AG04449 (cell line): ENCODE results near the gene LAMB4.

ENCODE experiments used
- CTCF ChIA-PET: fragments of 350-600 bp; formaldehyde crosslinking; extraction: SDS; loops from one replicate; lab custom pipeline; 2021; ENCODE audit warnings: antibody characterized with exemption; lab: Yijun Ruan, JAX
- POLR2A ChIA-PET: fragments of 400-600, 350-600 bp; formaldehyde crosslinking; extraction: SDS; loops from one replicate; lab custom pipeline; 2020; ENCODE audit warnings: antibody characterized with exemption, inconsistent platforms; lab: Yijun Ruan, JAX
- DNase-seq: peaks from one replicate; pipeline ENCODE4 v3.0.0-alpha.2; 2010; ENCODE audit warnings: low read depth, low spot score
- H3K4me3 ChIP-seq: 2 replicates; pipeline ENCODE4 v1.5.1; 2011; ENCODE audit warnings: low read depth, mild to moderate bottlenecking, control low read depth, low read length
- TF ChIP-seq, protein P1 (sequence below): IDR thresholded peaks from one replicate; pipeline ENCODE4 v1.5.1; 2011; ENCODE audit warnings: mild to moderate bottlenecking, moderate library complexity, low read length, control low read depth, inconsistent platforms; ENCODE audit not compliant: insufficient read depth; ENCODE audit errors: missing control alignments

LAMB4 gene

GRCh38 chr7:108078211-108078673 is 51.9 kb downstream of the LAMB4 start:
- TF ChIP-seq, protein P1, sequence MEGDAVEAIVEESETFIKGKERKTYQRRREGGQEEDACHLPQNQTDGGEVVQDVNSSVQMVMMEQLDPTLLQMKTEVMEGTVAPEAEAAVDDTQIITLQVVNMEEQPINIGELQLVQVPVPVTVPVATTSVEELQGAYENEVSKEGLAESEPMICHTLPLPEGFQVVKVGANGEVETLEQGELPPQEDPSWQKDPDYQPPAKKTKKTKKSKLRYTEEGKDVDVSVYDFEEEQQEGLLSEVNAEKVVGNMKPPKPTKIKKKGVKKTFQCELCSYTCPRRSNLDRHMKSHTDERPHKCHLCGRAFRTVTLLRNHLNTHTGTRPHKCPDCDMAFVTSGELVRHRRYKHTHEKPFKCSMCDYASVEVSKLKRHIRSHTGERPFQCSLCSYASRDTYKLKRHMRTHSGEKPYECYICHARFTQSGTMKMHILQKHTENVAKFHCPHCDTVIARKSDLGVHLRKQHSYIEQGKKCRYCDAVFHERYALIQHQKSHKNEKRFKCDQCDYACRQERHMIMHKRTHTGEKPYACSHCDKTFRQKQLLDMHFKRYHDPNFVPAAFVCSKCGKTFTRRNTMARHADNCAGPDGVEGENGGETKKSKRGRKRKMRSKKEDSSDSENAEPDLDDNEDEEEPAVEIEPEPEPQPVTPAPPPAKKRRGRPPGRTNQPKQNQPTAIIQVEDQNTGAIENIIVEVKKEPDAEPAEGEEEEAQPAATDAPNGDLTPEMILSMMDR = no peak
- CTCF ChIA-PET = interaction anchor here (1.9 kb wide), 1 partner anchor 68 kb away, joined by 6 read pairs; no protein-coding TSS in a partner anchor
- no peak for DNase-seq
- no peak overlapping the region for H3K4me3 ChIP-seq
- POLR2A ChIA-PET = no interaction called here

GRCh38 chr7:108077709-108078108 is 52.5 kb downstream of the LAMB4 start:
- ChIA-PET POLR2A (no interaction called here), CTCF (interaction anchor here (0.7 to 0.9 kb wide), 2 partner anchors 68 to 203 kb away, joined by 3 read pairs; no protein-coding TSS in a partner anchor)
- TF ChIP-seq, protein P1 = no peak

GRCh38 chr7:108076156-108076555 is 54.0 kb downstream of the LAMB4 start:
- ChIA-PET CTCF (no interaction called here), POLR2A (no interaction called here)
- TF ChIP-seq, protein P1 = no peak
- H3K4me3 ChIP-seq = no peak overlapping the region
- DNase-seq = no peak

More at GRCh38 chr7:108077709-108078108, 52.5 kb downstream of the LAMB4 start:
- DNase-seq = no peak
- no peak overlapping the region for H3K4me3 ChIP-seq

- ChIA-PET CTCF (interaction anchor here (1.1 kb wide), 1 partner anchor 8 kb away, joined by 5 read pairs; no protein-coding TSS in a partner anchor), POLR2A (no interaction called here)
- DNase-seq = no peak
- TF ChIP-seq, protein P1 = no peak
- H3K4me3 ChIP-seq = no peak overlapping the region
Measured at GRCh38 chr7:108073305-108074070, 56.7 kb downstream of the LAMB4 start.

- ChIA-PET POLR2A (no interaction called here), CTCF (interaction anchor here (0.8 kb wide), 1 partner anchor 73 kb away, joined by 3 read pairs; no protein-coding TSS in a partner anchor)
- no peak overlapping the region for H3K4me3 ChIP-seq
- no peak for DNase-seq
- TF ChIP-seq, protein P1 = no peak
Measured at GRCh38 chr7:108072739-108073138, 57.4 kb downstream of the LAMB4 start.

GRCh38 chr7:108072116-108072515 is 58.0 kb downstream of the LAMB4 start:
- H3K4me3 ChIP-seq = no peak overlapping the region
- no peak for DNase-seq
- TF ChIP-seq, protein P1 = no peak
- POLR2A ChIA-PET = no interaction called here
- CTCF ChIA-PET = interaction anchor here (0.8 kb wide), 1 partner anchor 74 kb away, joined by 3 read pairs; no protein-coding TSS in a partner anchor
